GM19324 (cell line): Measurements from ENCODE around the gene TRAM2.

Experiments
- ATAC-seq: cut with Tn5 transposase; IDR thresholded peaks from one replicate; pipeline ENCODE4 v1.9.1; 2021; ENCODE audit warnings: mild to moderate bottlenecking, moderate library complexity; ENCODE audit not compliant: unreplicated experiment, low FRiP score

The TRAM2 gene

DNA sequence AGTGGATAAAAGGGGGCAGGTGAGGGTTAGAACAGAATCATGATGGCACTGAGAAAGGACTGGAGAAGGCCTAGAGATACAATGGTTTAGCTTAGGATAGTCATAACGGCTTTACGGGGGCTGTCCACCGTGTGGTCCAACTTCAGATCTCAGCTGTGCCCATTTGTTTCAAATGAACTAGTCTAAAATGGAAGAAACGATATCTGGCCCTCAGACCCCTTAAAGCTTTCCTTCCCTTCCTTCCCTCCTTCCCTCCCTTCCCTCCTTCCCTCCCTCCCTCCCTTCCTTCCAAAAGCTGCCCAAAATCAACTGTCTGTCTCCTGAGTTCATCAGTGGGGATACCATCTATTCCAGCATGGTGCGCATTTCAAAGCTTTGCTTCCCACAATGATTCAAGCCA, 27.9 kb downstream of the TRAM2 start:
- no peak for ATAC-seq

DNA sequence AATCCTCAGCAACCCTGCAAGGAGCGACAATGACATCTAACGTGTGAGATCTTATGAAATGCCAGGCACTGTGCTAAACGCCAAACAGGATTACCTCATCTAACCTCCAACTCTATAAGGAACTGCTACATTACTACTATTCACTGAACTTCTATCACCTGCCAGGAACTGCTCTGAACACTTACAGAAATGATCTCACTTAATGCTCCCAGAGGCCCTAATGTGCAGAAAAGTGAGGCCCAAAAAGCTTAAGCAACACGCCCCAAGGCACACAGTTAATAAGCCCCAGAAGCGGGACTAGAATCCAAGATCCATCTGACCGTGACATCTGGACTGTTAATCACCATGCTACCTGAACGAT, 28.5 kb downstream of the TRAM2 start:
- no peak for ATAC-seq

GRCh38 chr6:52547647-52548352, 29.1 kb downstream of the TRAM2 start:
- ATAC-seq: no peak

DNA sequence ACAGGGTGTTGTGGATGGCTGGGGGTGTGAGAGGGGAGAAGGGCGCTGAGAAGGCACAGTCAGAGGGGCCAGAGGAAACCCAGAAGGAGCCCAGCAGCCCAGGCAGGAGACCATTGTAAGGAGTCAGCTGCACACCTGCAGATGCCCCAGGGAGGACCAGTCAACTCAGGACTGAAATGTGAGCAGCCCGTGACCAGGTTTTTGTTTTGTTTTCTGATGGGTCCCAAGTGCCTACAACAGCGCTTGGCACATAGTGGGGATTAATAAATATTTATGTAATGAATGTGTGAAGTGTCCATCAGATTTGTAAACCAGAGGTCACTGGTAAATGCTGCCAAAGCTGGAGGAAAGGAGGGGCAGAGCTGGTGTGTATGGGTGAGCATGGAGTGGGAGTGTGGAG, 30.2 kb downstream of the TRAM2 start:
- peak; percentile 76 for ATAC-seq

DNA sequence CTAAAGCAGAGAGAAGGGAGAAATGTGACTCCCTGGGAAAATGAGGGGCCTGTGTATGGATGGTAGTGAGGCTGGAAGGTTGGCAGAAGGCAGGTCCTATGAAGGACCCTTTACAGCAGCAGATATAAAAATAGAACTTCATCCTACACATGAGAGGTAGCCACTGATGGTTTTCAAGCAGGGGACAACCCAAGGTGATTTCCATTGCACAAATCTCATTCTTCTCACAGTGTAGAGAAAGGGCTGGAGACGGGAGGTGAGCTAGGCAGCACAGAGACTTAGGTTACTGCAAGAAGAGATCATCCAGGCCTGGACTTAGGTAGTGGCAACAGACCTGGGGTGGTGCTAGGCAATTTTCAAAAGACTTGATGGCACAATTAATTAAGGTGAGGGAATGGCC, 30.7 kb downstream of the TRAM2 start:
- peak; percentile 25 for ATAC-seq

GRCh38 chr6:52545406-52546119, 31.3 kb downstream of the TRAM2 start:
- no peak for ATAC-seq

DNA sequence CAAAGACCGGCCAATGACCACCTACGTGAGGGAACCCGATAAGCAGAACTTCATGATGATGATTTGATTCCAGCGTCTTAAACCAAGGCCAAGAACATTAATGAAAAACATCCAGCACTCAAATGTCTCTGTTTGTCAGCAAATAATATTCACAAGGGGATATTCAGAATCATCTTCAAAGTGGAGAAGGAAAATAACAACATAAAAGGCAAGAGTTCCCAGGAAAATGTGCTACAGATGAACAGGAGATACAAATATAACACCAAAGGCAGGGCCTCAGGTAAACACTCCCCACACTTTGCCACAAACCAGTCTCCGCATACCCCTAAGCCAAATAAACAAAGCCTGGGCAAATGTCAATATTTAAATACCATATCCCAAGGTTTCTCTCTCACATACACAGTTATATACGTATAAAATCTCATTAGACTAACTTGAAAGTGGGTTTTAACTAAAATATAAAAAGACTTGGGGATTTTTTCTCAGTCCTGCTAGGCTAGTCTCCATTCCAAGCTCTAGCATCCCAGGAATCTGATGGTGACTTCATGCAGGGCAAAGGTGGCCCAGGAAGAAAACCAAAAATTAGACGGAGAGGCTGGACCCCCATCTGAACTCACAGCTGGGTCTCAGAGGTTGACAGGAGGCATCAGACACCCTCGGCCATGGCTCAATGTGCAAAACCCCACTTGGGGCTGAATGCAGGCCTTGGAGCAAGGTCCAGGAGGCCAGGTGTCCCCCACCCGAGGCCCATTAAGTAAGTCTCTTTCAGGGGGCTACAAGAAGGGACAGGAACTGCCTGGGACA, 32.1 kb downstream of the TRAM2 start:
- no peak for ATAC-seq

DNA sequence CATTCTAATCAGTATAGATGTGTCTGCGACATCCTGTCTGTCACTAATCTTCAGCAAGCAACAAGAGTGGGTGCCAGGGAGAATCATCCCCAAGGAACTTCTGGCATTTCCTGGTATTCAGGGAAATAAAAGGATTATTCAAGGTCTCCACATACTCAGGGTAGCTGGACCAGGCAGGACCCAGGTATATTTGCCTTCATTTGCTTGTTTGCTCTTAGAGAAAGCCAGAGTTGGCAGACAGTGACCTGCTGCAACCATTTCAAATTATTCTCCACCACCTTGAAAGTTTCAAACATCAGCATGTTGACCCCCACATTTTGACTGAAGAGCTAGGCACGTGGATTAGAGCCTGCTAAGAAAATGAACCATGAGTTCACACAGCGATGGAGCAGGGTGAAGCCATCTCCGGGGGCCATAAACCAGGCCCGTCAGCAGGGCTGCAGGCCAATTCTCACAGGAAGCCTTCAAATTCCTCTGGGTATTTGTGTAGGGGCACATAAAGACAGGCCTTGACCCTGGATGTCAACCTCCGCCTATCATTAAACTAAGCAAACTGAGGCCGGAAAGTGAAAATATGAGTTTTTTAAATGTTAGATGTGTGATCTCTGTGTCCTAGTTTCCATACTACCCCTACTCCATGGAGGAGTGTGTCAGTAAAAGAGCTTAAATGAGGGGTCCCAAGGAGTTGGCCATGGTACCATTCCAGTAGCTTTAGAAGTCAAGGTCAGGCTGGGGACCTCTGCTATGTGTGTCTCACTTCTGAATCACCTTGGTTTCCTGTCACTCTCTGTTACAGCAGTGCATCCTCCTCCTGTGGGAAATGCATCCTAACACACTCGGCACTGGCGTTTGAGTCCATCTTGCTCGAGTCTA, 32.9 kb downstream of the TRAM2 start:
- ATAC-seq: no peak

DNA sequence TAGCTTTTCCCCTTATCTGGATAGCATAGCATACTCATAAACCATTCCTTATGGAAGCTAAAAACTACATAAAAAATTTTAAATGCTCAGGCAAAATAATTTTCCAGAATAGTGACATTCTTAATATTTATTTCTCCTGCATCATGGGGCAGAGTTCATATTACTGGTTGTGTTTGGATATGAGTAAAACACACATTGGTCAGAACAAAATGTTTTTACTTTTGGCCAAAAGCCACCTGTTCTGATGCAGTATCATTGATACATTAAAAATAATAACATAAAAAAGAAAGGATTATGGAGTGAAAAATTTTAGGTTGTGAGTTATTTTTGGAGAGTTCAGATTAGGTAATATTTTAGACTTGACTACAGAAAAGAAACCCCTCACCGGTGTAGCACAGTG, 33.6 kb downstream of the TRAM2 start:
- no peak for ATAC-seq

DNA sequence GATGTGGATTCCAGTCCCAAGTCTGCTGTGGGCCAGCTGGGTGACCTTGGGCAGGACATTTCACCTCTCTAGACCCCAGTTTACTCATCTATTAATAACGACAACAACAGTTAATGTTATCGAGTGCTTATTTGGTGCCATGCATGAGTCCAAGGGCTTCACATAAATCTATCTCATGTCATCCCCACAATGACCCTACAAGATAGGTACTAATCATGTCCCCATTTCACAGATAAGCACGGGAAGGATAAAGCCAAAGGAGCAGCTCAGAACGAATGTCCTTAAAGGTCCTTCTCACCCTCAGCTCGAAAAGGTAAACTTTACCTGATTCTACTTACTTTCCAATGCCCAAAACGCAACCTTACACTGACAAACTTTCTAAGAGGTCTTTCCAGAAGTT, 35.7 kb downstream of the TRAM2 start:
- no peak for ATAC-seq

- no peak for ATAC-seq
These were observed 36.5 kb downstream of the TRAM2 start for GRCh38 chr6:52540286-52540902.

GRCh38 chr6:52539607-52540006, 37.3 kb downstream of the TRAM2 start:
- ATAC-seq: no peak

DNA sequence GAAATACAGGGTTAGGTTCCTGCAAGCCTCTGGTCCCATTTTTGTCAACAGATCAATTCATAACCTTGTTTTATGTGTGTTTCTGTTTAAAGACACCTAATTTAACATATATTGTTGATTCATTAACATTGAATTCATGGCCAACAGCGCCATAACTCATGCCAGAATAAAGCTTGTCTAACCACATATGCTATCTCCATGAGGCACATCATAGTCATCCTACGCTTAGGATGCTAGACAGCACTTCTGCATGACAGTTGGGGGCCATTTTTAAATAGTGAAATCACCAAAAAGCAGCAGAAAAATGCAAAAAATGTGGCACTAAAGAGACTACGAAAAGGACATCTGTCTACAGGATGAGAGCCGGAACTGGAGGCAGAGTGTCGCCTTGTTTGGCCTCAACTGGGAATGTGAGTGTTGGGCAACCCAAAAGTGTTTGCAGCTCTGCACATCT, 37.9 kb downstream of the TRAM2 start:
- ATAC-seq: no peak

GRCh38 chr6:52538252-52538900, 38.5 kb downstream of the TRAM2 start:
- ATAC-seq: no peak

- ATAC-seq: peak; percentile 74
These were observed 39.7 kb downstream of the TRAM2 start for GRCh38 chr6:52537001-52537753.

DNA sequence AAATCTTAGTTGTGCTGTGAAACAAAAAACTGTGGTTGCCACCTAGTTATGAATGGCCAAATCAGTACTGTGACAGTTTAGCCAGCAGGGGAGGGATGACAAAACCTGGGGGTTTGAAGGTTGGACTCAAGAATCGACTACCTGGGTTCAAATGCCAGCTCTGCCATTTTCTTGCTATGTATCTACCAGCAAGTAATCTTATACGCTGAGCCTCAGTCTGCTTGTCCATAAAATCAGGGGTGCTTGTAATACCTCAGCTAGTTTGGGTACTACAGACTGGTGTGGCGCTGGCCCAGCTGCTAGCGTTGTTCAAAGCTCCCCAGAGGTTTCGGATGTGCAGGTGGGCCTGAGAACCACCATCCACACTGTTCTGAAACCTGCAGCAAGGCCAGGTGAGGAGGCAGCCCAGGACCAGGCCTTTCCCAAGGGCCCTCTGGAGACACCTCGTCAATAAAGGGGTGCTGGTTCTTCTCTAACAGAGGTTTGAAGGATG, 40.4 kb downstream of the TRAM2 start:
- ATAC-seq: peak; percentile 47

DNA sequence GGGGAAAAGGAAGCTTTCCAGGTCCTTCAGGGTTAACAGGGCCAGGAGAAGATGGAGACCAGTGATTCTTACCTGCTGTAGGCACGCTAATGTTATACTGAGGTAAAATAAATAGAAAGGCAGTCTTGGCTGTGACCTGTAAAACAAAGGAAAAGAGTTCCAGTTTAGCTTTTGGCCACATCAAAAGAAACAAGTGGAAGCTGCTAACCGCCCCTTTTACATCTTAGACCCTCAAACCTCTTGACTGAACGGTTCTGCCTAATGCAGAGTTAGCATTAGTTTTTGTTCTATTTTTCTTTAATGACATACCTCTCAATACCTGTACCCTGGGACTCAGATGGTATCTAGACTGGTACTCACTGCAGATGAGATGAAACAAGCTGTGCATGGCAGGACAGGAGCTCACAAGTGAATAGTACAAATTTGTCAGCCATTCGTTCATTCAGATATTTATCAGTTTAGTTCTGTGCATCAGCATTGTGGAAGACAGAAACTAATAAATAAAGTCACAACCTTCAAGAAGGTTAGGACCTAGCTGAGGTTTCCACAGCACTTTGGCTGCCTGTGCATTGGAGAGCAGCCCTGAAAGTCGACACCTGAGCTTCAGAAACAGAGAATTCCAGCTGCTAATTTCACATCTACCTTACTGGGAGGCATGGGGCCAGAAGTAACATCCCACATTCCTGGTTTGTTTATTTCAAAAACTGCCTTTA, 41.0 kb downstream of the TRAM2 start:
- peak; percentile 6 for ATAC-seq

DNA sequence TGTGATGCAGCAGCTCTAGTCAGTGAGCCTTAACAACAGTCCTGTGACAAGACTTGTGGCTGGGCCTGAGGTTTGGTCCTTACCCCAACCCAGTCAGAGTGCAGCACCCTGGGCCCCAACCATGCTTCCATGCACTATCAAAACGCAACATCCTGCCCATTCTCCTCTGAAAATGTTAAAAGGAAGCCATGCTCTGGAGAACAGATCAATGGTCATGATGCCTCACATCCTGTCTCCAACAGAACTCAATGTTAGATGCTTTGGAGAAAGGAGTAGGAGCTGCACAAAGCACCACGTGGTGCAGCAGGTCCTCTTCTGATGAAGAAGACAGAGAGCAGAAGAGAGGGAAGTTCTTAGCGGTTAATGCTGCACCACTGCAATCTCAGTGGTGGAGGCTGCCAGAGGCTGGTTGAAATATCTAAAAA, 41.9 kb downstream of the TRAM2 start:
- ATAC-seq: no peak
